Suprapubic skin (tissue), 4 donors: ENCODE measurements around the gene IFT57.

ENCODE experiments used
- CTCF ChIP-seq, 2 donors: fragments of 200-600 bp in 1 of 2; fragments of 450-650 bp in 1 of 2; sonication (generic) in 1 of 2; IDR thresholded peaks; one replicate each; pipeline ENCODE4 v1.5.1; 2016 to 2019; ENCODE audit warnings: antibody characterized with exemption in 2 of 2, mild to moderate bottlenecking in 1 of 2, moderate library complexity in 1 of 2
- POLR2A ChIP-seq, 2 donors: fragments of 450-650 bp; IDR thresholded peaks; one replicate each; pipeline ENCODE4 v1.6.1; 2017; ENCODE audit warnings: antibody characterized with exemption in 2 of 2, mild to moderate bottlenecking in 2 of 2, moderate library complexity in 2 of 2
- POLR2AphosphoS5 ChIP-seq, 3 donors: sonication (generic); formaldehyde crosslinking; IDR thresholded peaks; one replicate each; pipeline ENCODE4 v1.6.1; 2017; ENCODE audit warnings: antibody characterized with exemption in 3 of 3

DNA sequence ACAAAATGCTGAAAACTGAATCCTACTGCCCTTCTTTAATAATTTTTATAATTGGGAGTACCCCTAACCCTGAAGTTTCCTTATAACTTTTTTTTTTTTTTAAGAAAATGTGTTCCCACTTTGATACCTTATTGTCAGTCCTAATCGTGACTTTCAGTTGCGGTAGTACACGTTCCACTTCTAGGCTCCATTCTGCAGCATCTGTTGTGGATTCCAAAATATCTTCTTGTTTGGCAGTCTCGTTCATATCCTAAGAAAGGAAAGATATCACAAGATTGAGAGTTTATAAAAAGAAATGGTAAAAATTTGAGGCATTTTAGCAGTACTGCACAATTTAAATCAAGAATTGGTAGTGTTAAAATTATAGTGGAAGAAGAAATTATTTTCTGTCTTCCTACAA, 30.8 kb downstream of the IFT57 start:
- TF ChIP-seq CTCF (IDR thresholded peaks at IDR 0.05) (no peak), POLR2A (IDR thresholded peaks at IDR 0.05) (no peak), POLR2AphosphoS5 (IDR thresholded peaks at IDR 0.05) (no peak)
